GM12864 (cell line): ENCODE measurements around the gene SLC38A8.

Experiments
- DNase-seq: peaks from one replicate; pipeline ENCODE4 v3.0.0-alpha.2; 2011; ENCODE audit warnings: low read depth
- H3K4me3 ChIP-seq: 2 replicates; pipeline ENCODE4 v1.5.1; 2011; ENCODE audit warnings: mild to moderate bottlenecking, low read depth, low read length, control low read depth
- TF ChIP-seq, protein P1 (sequence below): IDR thresholded peaks from 2 replicates; pipeline ENCODE4 v1.5.1; 2011; ENCODE audit warnings: low read depth, mild to moderate bottlenecking, moderate library complexity, low read length, control low read depth, inconsistent platforms; ENCODE audit errors: missing control alignments

Gene SLC38A8

DNA sequence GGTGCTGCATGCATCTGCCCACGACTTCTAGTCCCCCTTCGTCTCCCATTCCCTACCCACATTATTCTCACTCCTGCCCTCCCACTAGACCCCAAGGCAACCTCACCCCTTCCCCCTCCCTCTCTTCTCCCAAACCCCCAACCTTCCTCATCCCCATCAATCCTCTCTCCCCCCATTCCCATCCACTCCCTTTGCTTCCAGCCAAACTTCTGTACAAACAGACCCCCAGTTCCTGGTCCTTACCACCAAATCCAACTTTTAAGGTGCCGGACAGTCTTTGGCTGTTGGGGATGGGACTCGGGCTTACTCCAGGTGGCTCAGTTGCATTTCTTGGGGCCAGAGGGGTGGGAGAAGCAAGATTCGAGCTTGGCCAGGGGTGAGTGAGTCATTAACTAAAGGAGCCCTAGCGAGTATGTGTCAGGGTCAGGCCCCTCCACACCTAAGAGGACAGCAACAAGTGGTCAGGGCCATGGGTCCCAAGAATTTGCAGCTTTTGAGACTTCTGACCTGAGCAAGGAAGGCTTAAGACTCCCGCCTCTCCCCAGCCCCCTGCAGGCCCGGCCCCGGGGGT lies at the start of gene SLC38A8:
TSS of gene SLC38A8 (minus strand) at position 488 of the 571 bp plus-strand sequence. CDS start 638 bp downstream, outside the sequence.
- no peak within 1 kb of the TSS for H3K4me3 ChIP-seq
- DNase-seq = no peak

DNA sequence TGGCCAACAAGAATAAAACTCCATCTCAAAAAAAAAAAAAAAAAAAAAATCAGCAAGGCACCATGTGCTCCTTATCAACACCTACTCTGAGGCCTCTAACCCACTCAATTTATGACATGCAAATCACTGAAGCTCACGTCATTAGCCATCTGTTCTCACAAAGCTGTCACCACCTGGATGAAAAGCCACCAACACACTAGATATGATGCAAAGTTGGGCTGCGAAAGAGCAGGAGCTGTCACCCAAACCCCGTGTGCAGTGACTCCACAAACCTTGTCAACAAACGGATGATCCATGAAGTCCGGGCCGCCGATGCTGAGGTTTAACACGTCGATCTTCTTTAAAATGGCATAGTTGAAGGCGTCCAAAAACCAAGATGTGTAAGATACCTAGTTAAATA lies 48.9 kb upstream of the SLC38A8 start:
- DNase-seq = no peak
- no peak overlapping the region for H3K4me3 ChIP-seq
- TF ChIP-seq, protein P1, sequence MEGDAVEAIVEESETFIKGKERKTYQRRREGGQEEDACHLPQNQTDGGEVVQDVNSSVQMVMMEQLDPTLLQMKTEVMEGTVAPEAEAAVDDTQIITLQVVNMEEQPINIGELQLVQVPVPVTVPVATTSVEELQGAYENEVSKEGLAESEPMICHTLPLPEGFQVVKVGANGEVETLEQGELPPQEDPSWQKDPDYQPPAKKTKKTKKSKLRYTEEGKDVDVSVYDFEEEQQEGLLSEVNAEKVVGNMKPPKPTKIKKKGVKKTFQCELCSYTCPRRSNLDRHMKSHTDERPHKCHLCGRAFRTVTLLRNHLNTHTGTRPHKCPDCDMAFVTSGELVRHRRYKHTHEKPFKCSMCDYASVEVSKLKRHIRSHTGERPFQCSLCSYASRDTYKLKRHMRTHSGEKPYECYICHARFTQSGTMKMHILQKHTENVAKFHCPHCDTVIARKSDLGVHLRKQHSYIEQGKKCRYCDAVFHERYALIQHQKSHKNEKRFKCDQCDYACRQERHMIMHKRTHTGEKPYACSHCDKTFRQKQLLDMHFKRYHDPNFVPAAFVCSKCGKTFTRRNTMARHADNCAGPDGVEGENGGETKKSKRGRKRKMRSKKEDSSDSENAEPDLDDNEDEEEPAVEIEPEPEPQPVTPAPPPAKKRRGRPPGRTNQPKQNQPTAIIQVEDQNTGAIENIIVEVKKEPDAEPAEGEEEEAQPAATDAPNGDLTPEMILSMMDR = no peak

More for the DNA sequence above, at the start of gene SLC38A8:
- TF ChIP-seq, protein P1 = no peak

DNA sequence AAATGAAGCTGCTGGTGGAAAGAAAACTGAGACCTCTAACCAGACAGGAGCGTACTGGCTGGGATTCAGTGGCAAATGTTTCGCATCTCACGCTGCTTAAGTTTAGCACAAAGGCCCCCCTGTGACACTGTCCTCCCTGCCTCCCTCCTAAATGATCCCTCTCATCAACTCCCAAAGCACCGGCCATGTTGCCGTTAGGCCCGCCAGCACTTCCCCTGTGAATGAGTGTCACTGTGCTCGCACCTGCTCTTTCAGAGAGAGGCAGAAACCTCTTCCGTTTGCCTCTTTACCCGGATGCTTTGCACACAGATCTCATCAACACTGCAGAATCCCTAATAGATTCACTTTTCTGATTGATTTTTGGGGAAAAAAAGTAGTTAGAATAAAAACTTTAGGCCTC lies 47.6 kb upstream of the SLC38A8 start:
- H3K4me3 ChIP-seq = no peak overlapping the region
- DNase-seq = no peak
- TF ChIP-seq, protein P1 = no peak

DNA sequence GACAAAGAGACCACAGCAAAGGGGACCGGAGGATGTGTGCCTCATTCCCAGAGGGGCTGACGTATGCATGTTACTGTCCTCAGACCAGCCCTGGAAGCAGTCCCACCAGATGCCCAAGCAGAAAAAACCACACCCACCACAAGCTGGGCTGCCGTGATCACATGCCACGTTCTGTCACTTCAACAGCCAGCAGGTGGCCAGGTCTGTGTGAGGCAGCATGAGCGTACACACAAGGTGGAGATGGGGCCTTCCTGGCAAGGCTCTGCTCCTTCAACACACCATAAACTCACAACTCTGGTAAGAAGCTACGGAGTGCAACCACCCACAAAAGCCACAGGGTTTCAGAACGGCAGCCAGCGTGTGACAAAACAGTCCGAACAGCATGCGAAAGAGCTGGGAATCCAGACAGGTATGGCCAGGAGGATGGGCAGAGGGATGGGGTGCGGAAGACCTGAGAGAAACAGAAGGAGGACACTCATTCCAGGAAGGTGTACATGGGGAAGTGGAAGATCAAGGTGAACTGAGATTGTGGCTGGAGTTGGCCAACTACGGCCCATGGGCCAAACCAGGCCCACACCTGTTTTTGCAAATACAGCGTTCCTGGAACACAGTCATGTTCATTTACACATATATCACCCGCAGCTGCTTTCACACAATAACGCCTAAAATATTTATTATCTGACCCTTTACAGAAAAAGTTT lies 46.2 kb upstream of the SLC38A8 start:
- H3K4me3 ChIP-seq = no peak overlapping the region
- TF ChIP-seq, protein P1 = peak; percentile 75
- peak; percentile 82 for DNase-seq

DNA sequence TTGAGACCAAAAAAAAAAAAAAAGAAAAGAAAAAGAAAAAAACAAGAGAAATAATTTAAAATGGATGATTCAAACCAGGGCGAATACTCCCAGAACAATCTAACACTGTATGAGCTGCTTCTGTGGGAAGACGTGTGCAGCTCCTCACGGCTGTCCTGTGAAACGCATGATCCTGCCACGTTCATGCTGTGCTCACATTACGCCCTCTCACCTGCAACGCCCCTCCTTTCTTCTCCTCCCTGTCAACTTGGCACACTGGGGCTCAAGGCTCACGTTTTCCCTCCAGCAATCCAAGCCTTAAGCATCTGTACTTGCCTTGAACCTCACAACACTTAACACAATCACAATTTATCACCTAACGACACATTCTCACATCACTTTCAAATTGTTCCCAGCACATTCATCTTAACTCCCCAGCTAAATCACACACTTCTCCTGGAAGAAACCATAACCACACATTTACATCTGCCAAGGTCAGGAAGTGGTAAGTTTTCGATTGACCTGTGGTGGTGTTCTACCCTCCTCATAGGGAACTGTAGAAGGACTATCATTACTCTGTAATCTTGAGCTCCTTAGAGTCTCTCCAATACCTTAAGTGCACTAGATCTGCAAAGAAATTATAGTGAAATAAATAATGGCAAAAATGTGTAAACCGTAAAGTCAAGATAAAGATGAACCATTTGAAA lies 45.0 kb upstream of the SLC38A8 start:
- H3K4me3 ChIP-seq = no peak overlapping the region
- TF ChIP-seq, protein P1 = no peak
- no peak for DNase-seq

DNA sequence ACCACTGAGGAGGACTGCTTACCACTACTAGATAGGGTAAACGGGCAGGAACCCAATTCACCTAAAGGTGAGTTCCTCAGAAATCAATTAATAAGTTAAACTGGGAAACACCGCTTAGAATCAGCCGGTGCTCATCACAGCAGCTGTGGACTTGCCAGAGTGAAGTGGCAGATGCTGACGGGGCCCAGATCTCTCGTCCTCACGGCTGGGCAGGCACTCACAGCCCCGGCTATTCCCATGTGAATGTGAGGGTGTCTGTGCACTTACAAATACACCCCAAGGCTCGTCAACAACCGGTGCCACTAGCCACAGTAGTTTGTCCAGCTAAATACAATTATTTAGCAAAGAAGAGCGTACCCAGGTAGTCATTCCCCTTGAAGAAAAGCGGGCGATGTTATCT lies 44.4 kb upstream of the SLC38A8 start:
- TF ChIP-seq, protein P1 = no peak
- H3K4me3 ChIP-seq = no peak overlapping the region
- no peak for DNase-seq
